ENCODE data around the gene ZNF277.
"Not testable (repeated sequence)": the region's sequence is repeated elsewhere in the genome, so short reads cannot be mapped to it uniquely, and the experiment has no call there.

ZNF277 gene

GRCh38 chr7:112248598-112248997 is 42.1 kb downstream of the ZNF277 start:
- H3K4me3 ChIP-seq (ENCODE audit: low read depth, low read length): no peak overlapping the region
- TF ChIP-seq, protein P1, sequence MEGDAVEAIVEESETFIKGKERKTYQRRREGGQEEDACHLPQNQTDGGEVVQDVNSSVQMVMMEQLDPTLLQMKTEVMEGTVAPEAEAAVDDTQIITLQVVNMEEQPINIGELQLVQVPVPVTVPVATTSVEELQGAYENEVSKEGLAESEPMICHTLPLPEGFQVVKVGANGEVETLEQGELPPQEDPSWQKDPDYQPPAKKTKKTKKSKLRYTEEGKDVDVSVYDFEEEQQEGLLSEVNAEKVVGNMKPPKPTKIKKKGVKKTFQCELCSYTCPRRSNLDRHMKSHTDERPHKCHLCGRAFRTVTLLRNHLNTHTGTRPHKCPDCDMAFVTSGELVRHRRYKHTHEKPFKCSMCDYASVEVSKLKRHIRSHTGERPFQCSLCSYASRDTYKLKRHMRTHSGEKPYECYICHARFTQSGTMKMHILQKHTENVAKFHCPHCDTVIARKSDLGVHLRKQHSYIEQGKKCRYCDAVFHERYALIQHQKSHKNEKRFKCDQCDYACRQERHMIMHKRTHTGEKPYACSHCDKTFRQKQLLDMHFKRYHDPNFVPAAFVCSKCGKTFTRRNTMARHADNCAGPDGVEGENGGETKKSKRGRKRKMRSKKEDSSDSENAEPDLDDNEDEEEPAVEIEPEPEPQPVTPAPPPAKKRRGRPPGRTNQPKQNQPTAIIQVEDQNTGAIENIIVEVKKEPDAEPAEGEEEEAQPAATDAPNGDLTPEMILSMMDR (IDR thresholded peaks at IDR 0.05; ENCODE audit: control insufficient read depth, extremely low read depth, insufficient read depth): no peak

GRCh38 chr7:112249967-112250366 is 43.5 kb downstream of the ZNF277 start:
- not testable (repeated sequence) for H3K4me3 ChIP-seq (ENCODE audit: low read depth, low read length); DNase-seq (ENCODE audit: low read depth)

More at GRCh38 chr7:112248598-112248997, 42.1 kb downstream of the ZNF277 start:
- DNase-seq (ENCODE audit: low read depth): no peak

DNA sequence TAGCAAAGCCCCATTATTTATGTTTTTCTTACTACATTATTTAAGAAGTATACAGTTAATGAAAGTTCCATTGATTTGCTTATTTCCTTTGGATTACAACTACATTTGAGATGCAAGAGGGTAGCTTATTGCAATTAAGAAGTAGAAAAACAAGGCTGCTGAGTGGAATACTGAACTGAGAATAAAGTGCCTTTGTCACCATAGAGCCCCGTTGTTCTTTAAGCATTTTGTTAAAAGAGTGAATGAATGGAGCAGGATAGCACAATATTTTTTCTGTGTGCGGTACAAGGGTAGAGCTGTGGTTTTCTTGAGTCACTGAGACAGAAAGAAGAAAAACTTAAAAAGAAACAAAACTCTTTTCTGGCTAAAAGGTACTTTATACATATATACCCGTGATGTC is 45.6 kb downstream of the ZNF277 start:
- no peak for DNase-seq (ENCODE audit: low read depth)
- H3K4me3 ChIP-seq (ENCODE audit: low read depth, low read length): no peak overlapping the region
- TF ChIP-seq, protein P1 (IDR thresholded peaks at IDR 0.05; ENCODE audit: control insufficient read depth, extremely low read depth, insufficient read depth): no peak

- DNase-seq (ENCODE audit: low read depth): no peak
- TF ChIP-seq, protein P1 (IDR thresholded peaks at IDR 0.05; ENCODE audit: control insufficient read depth, extremely low read depth, insufficient read depth): no peak
- no peak overlapping the region for H3K4me3 ChIP-seq (ENCODE audit: low read depth, low read length)
Observed at GRCh38 chr7:112252691-112253090, 46.2 kb downstream of the ZNF277 start.

- TF ChIP-seq, protein P1 (IDR thresholded peaks at IDR 0.05; ENCODE audit: control insufficient read depth, extremely low read depth, insufficient read depth): no peak
- no peak overlapping the region for H3K4me3 ChIP-seq (ENCODE audit: low read depth, low read length)
- peak; percentile 37 for DNase-seq (ENCODE audit: low read depth)
Observed at GRCh38 chr7:112254156-112254555, 47.7 kb downstream of the ZNF277 start.

- no peak for DNase-seq (ENCODE audit: low read depth)
- no peak overlapping the region for H3K4me3 ChIP-seq (ENCODE audit: low read depth, low read length)
- TF ChIP-seq, protein P1 (IDR thresholded peaks at IDR 0.05; ENCODE audit: control insufficient read depth, extremely low read depth, insufficient read depth): no peak
Observed at GRCh38 chr7:112254709-112255387, 48.4 kb downstream of the ZNF277 start.

DNA sequence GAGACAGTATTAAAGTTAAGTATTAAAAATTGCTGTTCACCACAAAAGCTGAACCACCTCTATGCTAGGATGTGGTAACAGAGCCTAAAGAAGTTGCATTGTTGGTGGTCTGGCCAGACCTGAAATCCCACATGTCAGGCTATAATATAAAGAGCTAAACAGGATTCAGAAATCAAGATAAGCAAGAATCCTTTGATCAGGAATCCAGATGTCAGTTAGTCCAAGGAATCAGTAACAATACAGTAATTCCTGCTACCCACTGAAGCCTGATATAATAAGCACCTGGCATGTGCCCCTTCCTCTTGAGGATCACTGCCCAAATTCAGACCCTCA is 48.9 kb downstream of the ZNF277 start:
- no peak overlapping the region for H3K4me3 ChIP-seq (ENCODE audit: low read depth, low read length)
- no peak for DNase-seq (ENCODE audit: low read depth)
- TF ChIP-seq, protein P1 (IDR thresholded peaks at IDR 0.05; ENCODE audit: control insufficient read depth, extremely low read depth, insufficient read depth): no peak
